ENCODE measurements around the gene SLCO4C1.
"Not testable (repeated sequence)": the region's sequence is repeated elsewhere in the genome, so short reads cannot be mapped to it uniquely, and the experiment has no call there.

The SLCO4C1 gene

GRCh38 chr5:102296178-102296817 lies at the start of gene SLCO4C1:
Gene SLCO4C1 (minus strand): TSS chr5:102296284. CDS start chr5:102296262, 22 bp downstream.
- Histone ChIP-seq H3K27ac (ENCODE audit: low read length) (no peak within 1 kb of the TSS), H3K9me3 (ENCODE audit: control insufficient read depth in 1 of 2, low read length in 2 of 2) (no peaks in the 10 kb centered on the region), H3K4me1 (ENCODE audit: control insufficient read depth in 1 of 2, insufficient read depth in 2 of 2, low read length in 2 of 2) (peaks cover 0 to 14% of the 10 kb centered on the region in 2 donors), H3K27me3 (ENCODE audit: low read depth, low read length) (no peaks in the 10 kb centered on the region), H3K4me3 (ENCODE audit: low read depth in 1 of 2, low read length in 2 of 2) (peak within 1 kb of the TSS; percentile 73 to 76), H3K36me3 (ENCODE audit: control insufficient read depth in 1 of 2, insufficient read depth in 2 of 2, low read length in 2 of 2) (no peaks in the 10 kb centered on the region)

- Histone ChIP-seq H3K4me1 (ENCODE audit: control insufficient read depth in 1 of 2, insufficient read depth in 2 of 2, low read length in 2 of 2) (no peaks in the 10 kb centered on the region), H3K4me3 (ENCODE audit: low read depth in 1 of 2, low read length in 2 of 2) (no peak overlapping the region), H3K27me3 (ENCODE audit: low read depth, low read length) (no peaks in the 10 kb centered on the region), H3K9me3 (ENCODE audit: control insufficient read depth in 1 of 2, low read length in 2 of 2) (no peaks in the 10 kb centered on the region), H3K36me3 (ENCODE audit: control insufficient read depth in 1 of 2, insufficient read depth in 2 of 2, low read length in 2 of 2) (no peaks in the 10 kb centered on the region), H3K27ac (ENCODE audit: low read length) (no peak overlapping the region)
Observed at GRCh38 chr5:102341681-102342288, 45.7 kb upstream of the SLCO4C1 start.

- no peaks in the 10 kb centered on the region for H3K27me3 ChIP-seq (ENCODE audit: low read depth, low read length)
- no peaks in the 10 kb centered on the region for H3K4me1 ChIP-seq (ENCODE audit: control insufficient read depth in 1 of 2, insufficient read depth in 2 of 2, low read length in 2 of 2)
- no peak overlapping the region for H3K27ac ChIP-seq (ENCODE audit: low read length)
- no peaks in the 10 kb centered on the region for H3K36me3 ChIP-seq (ENCODE audit: control insufficient read depth in 1 of 2, insufficient read depth in 2 of 2, low read length in 2 of 2)
- no peaks in the 10 kb centered on the region for H3K9me3 ChIP-seq (ENCODE audit: control insufficient read depth in 1 of 2, low read length in 2 of 2)
- no peak overlapping the region for H3K4me3 ChIP-seq (ENCODE audit: low read depth in 1 of 2, low read length in 2 of 2)
Observed at GRCh38 chr5:102324714-102325113, 28.6 kb upstream of the SLCO4C1 start.

- H3K4me1 ChIP-seq (ENCODE audit: control insufficient read depth in 1 of 2, insufficient read depth in 2 of 2, low read length in 2 of 2); H3K36me3 ChIP-seq (ENCODE audit: control insufficient read depth in 1 of 2, insufficient read depth in 2 of 2, low read length in 2 of 2); H3K27ac ChIP-seq (ENCODE audit: low read length); H3K4me3 ChIP-seq (ENCODE audit: low read depth in 1 of 2, low read length in 2 of 2); H3K27me3 ChIP-seq (ENCODE audit: low read depth, low read length); H3K9me3 ChIP-seq (ENCODE audit: control insufficient read depth in 1 of 2, low read length in 2 of 2): not testable (repeated sequence)
Observed at GRCh38 chr5:102318801-102319200, 22.7 kb upstream of the SLCO4C1 start.

- Histone ChIP-seq H3K9me3 (ENCODE audit: control insufficient read depth in 1 of 2, low read length in 2 of 2) (no peaks in the 10 kb centered on the region), H3K27me3 (ENCODE audit: low read depth, low read length) (no peaks in the 10 kb centered on the region), H3K36me3 (ENCODE audit: control insufficient read depth in 1 of 2, insufficient read depth in 2 of 2, low read length in 2 of 2) (no peaks in the 10 kb centered on the region), H3K4me1 (ENCODE audit: control insufficient read depth in 1 of 2, insufficient read depth in 2 of 2, low read length in 2 of 2) (no peaks in the 10 kb centered on the region), H3K27ac (ENCODE audit: low read length) (no peak overlapping the region), H3K4me3 (ENCODE audit: low read depth in 1 of 2, low read length in 2 of 2) (no peak overlapping the region)
Observed at GRCh38 chr5:102314328-102314727, 18.2 kb upstream of the SLCO4C1 start.

GRCh38 chr5:102313912-102314311 lies 17.8 kb upstream of the SLCO4C1 start:
- Histone ChIP-seq H3K4me1 (ENCODE audit: control insufficient read depth in 1 of 2, insufficient read depth in 2 of 2, low read length in 2 of 2) (no peaks in the 10 kb centered on the region), H3K27ac (ENCODE audit: low read length) (no peak overlapping the region), H3K9me3 (ENCODE audit: control insufficient read depth in 1 of 2, low read length in 2 of 2) (no peaks in the 10 kb centered on the region), H3K4me3 (ENCODE audit: low read depth in 1 of 2, low read length in 2 of 2) (no peak overlapping the region), H3K27me3 (ENCODE audit: low read depth, low read length) (no peaks in the 10 kb centered on the region), H3K36me3 (ENCODE audit: control insufficient read depth in 1 of 2, insufficient read depth in 2 of 2, low read length in 2 of 2) (no peaks in the 10 kb centered on the region)

GRCh38 chr5:102312586-102313370 lies 16.7 kb upstream of the SLCO4C1 start:
- Histone ChIP-seq H3K36me3 (ENCODE audit: control insufficient read depth in 1 of 2, insufficient read depth in 2 of 2, low read length in 2 of 2) (no peaks in the 10 kb centered on the region), H3K4me3 (ENCODE audit: low read depth in 1 of 2, low read length in 2 of 2) (no peak overlapping the region), H3K27me3 (ENCODE audit: low read depth, low read length) (no peaks in the 10 kb centered on the region)

GRCh38 chr5:102309586-102309985 lies 13.5 kb upstream of the SLCO4C1 start:
- H3K4me1 ChIP-seq (ENCODE audit: control insufficient read depth in 1 of 2, insufficient read depth in 2 of 2, low read length in 2 of 2): no peaks in the 10 kb centered on the region
- no peaks in the 10 kb centered on the region for H3K36me3 ChIP-seq (ENCODE audit: control insufficient read depth in 1 of 2, insufficient read depth in 2 of 2, low read length in 2 of 2)
- H3K4me3 ChIP-seq (ENCODE audit: low read depth in 1 of 2, low read length in 2 of 2): no peak overlapping the region
- no peak overlapping the region for H3K27ac ChIP-seq (ENCODE audit: low read length)
- H3K27me3 ChIP-seq (ENCODE audit: low read depth, low read length): no peaks in the 10 kb centered on the region
- no peaks in the 10 kb centered on the region for H3K9me3 ChIP-seq (ENCODE audit: control insufficient read depth in 1 of 2, low read length in 2 of 2)

More at GRCh38 chr5:102312586-102313370, 16.7 kb upstream of the SLCO4C1 start:
- Histone ChIP-seq H3K27ac (ENCODE audit: low read length) (no peak overlapping the region), H3K4me1 (ENCODE audit: control insufficient read depth in 1 of 2, insufficient read depth in 2 of 2, low read length in 2 of 2) (no peaks in the 10 kb centered on the region), H3K9me3 (ENCODE audit: control insufficient read depth in 1 of 2, low read length in 2 of 2) (no peaks in the 10 kb centered on the region)

GRCh38 chr5:102307232-102307631 lies 11.1 kb upstream of the SLCO4C1 start:
- no peaks in the 10 kb centered on the region for H3K9me3 ChIP-seq (ENCODE audit: control insufficient read depth in 1 of 2, low read length in 2 of 2)
- H3K27ac ChIP-seq (ENCODE audit: low read length): no peak overlapping the region
- H3K36me3 ChIP-seq (ENCODE audit: control insufficient read depth in 1 of 2, insufficient read depth in 2 of 2, low read length in 2 of 2): no peaks in the 10 kb centered on the region
- no peak overlapping the region for H3K4me3 ChIP-seq (ENCODE audit: low read depth in 1 of 2, low read length in 2 of 2)
- no peaks in the 10 kb centered on the region for H3K4me1 ChIP-seq (ENCODE audit: control insufficient read depth in 1 of 2, insufficient read depth in 2 of 2, low read length in 2 of 2)
- H3K27me3 ChIP-seq (ENCODE audit: low read depth, low read length): no peaks in the 10 kb centered on the region

- H3K4me1 ChIP-seq (ENCODE audit: control insufficient read depth in 1 of 2, insufficient read depth in 2 of 2, low read length in 2 of 2): no peaks in the 10 kb centered on the region
- H3K4me3 ChIP-seq (ENCODE audit: low read depth in 1 of 2, low read length in 2 of 2): no peak overlapping the region
- no peaks in the 10 kb centered on the region for H3K9me3 ChIP-seq (ENCODE audit: control insufficient read depth in 1 of 2, low read length in 2 of 2)
- no peak overlapping the region for H3K27ac ChIP-seq (ENCODE audit: low read length)
- no peaks in the 10 kb centered on the region for H3K36me3 ChIP-seq (ENCODE audit: control insufficient read depth in 1 of 2, insufficient read depth in 2 of 2, low read length in 2 of 2)
- H3K27me3 ChIP-seq (ENCODE audit: low read depth, low read length): no peaks in the 10 kb centered on the region
Observed at GRCh38 chr5:102306121-102306520, 10.0 kb upstream of the SLCO4C1 start.

- Histone ChIP-seq H3K9me3 (ENCODE audit: control insufficient read depth in 1 of 2, low read length in 2 of 2) (no peaks in the 10 kb centered on the region), H3K36me3 (ENCODE audit: control insufficient read depth in 1 of 2, insufficient read depth in 2 of 2, low read length in 2 of 2) (no peaks in the 10 kb centered on the region), H3K27me3 (ENCODE audit: low read depth, low read length) (no peaks in the 10 kb centered on the region), H3K27ac (ENCODE audit: low read length) (no peak overlapping the region), H3K4me3 (ENCODE audit: low read depth in 1 of 2, low read length in 2 of 2) (peak overlapping the region; percentile 73 to 76), H3K4me1 (ENCODE audit: control insufficient read depth in 1 of 2, insufficient read depth in 2 of 2, low read length in 2 of 2) (peaks cover 0 to 14% of the 10 kb centered on the region in 2 donors)
Observed at GRCh38 chr5:102295534-102296177, 428 bp downstream of the SLCO4C1 start.

Data from muscle layer of duodenum (tissue), 2 donors.